GM19238 (cell line): ENCODE measurements around the gene CATSPER2.
"Not testable (repeated sequence)": the region's sequence is repeated elsewhere in the genome, so short reads cannot be mapped to it uniquely, and the experiment has no call there.

Source experiments
- DNase-seq: peaks from one replicate; pipeline ENCODE4 v3.0.0; 2011; ENCODE audit warnings: low spot score; ENCODE audit not compliant: insufficient read length

CATSPER2 gene

GRCh38 chr15:43593328-43594190 lies 55.1 kb downstream of the CATSPER2 start, which contains the start of gene CKMT1B:
Gene CKMT1B, plus strand, starts transcription at chr15:43594027. Its CDS starts 192 bp downstream, at chr15:43594219.
- DNase-seq, result not testable (repeated sequence)

GRCh38 chr15:43592841-43593240 lies 55.8 kb downstream of the CATSPER2 start:
- not testable (repeated sequence) for DNase-seq

GRCh38 chr15:43589778-43590466 lies 58.7 kb downstream of the CATSPER2 start, which contains the start of gene PPIP5K1:
Gene PPIP5K1, minus strand, starts transcription at chr15:43590208. Its CDS starts 5,704 bp downstream, at chr15:43584504.
- not testable (repeated sequence) for DNase-seq
